ENCODE results near the gene SPSB4.
"Not testable (repeated sequence)": the region's sequence is repeated elsewhere in the genome, so short reads cannot be mapped to it uniquely, and the experiment has no call there.

The SPSB4 gene

GRCh38 chr3:141116721-141117120 lies 65.6 kb downstream of the SPSB4 start:
- DNase-seq (ENCODE audit: low read depth): no peak

DNA sequence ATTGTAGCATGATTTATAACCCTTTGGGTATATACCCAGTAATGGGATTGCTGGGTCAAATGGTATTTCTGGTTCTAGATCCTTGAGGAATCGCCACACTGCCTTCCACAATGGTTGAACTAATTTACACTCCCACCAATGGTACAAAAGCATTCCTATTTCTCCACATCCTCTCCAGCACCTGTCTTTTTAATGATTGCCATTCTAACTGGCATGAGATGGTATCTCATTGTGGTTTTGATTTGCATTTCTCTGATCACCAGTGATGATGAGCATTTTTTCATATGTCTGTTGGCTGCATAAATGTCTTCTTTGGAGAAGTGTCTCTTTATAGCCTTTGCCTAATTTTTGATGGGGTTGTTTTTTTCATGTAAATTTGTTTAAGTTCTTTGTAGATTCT lies 66.8 kb downstream of the SPSB4 start:
- DNase-seq (ENCODE audit: low read depth): not testable (repeated sequence)

- no peak for DNase-seq (ENCODE audit: low read depth)
These were observed 71.4 kb downstream of the SPSB4 start for GRCh38 chr3:141122455-141123030.

DNA sequence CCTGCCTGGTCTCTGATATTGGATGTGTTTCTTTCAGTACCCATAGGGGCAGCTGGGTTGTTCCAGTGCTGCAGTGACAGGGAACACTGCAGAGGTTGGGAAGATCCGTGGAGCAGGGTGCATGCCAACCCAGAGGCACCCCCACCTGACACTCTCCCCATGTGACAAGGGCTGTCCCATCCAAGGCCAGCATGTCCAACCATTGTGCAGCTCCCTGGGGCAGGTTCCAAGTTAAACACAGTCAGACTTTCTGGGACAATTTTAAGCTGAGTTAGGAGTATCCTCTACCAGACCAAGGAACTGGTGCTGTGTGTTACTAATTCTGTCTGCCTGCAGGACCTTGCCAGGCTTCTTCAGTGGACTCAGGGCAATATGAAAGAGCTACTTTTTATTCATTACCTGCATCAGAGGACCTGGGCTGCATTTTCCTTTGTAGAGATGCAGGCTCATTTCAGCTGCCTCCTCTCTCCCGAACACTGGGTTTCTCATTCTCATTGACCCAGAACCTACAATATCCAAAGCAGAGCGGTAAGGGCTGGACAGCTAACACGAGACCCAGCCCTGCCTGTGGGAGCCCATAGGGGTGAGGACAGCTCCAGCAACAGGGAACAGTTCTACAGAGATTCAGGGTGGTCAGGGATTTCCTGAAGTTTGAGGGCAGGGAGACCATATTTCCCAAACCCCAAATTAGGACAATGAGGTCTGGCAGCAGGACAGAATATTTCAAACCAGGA lies 72.7 kb downstream of the SPSB4 start:
- DNase-seq (ENCODE audit: low read depth): no peak

DNA sequence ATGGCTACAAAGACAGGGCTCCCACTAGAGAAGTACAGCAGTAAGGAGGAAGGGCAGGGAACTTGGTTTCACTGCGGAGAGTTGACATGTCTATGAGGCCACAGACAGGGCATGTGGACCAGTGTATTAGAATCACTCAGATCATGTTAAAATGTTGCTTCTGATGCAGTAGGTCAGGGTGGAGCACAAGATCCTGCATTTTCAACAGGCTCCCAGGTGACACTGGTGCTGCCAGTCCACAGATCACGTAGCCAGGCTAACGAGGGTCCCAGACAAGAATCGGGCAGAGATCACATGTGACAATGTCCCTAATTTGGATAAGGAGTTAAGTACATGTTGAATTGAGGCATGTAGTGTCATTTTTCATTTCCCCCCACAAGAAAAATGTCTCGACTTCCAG lies 73.6 kb downstream of the SPSB4 start:
- DNase-seq (ENCODE audit: low read depth): no peak

DNA sequence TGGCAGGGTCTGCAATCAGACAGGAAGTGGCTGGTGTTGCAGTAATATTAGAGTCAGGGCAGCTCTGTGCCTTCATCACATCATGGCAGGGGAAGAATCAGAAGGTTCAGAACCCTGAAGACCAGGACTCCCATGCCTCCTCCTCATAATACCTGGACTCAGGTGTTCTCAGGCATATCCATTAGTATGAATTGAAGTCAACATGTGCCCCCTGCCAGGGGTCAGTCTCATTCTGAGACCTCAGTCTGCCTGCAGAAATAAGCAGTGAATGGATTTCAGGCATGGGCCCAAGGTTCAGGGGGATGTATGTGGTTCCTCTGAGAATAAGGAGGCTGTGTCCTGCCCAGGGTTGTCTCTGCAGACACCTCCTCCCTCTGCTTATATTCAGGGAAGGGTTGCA lies 74.2 kb downstream of the SPSB4 start:
- DNase-seq (ENCODE audit: low read depth): no peak

- DNase-seq (ENCODE audit: low read depth): no peak
These were observed 75.7 kb downstream of the SPSB4 start for GRCh38 chr3:141126661-141127343.

DNA sequence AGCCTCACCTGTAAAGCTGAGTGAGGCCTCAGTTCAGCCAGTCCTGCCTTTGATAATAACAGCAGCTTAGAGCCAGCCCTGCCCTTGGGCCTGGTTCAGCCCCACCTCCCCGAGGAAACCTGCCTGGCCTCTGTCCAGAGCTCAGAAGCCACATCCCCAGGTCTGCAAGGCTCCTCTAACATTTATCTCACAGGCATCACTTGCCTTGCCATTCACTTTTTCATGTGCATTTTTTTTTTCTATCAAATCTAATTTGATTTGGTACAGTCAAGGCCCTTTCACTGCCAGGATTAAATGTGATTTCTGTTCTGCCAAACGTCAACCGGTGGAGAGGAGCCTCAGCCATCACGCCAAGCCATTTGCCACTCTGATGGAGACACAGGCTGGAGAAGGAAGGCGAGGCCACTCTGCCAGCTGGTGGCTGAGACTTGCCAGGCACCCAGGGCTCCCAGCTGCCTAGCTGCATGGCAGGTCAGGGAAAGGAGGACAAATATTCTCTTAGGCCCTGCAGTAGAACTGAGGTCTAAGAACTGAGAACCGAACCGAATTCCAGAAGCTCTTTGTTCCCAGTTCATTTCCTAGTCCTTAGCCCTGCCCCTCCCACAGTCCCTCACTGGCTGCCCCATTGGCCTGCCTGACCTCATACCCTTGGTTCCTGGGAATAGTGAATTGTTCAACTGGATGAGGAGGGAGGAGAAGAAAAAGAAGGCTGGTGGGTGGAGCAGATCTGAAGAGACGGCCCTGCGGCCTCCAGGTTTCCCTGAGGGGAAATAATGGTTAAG lies 76.4 kb downstream of the SPSB4 start:
- no peak for DNase-seq (ENCODE audit: low read depth)

DNA sequence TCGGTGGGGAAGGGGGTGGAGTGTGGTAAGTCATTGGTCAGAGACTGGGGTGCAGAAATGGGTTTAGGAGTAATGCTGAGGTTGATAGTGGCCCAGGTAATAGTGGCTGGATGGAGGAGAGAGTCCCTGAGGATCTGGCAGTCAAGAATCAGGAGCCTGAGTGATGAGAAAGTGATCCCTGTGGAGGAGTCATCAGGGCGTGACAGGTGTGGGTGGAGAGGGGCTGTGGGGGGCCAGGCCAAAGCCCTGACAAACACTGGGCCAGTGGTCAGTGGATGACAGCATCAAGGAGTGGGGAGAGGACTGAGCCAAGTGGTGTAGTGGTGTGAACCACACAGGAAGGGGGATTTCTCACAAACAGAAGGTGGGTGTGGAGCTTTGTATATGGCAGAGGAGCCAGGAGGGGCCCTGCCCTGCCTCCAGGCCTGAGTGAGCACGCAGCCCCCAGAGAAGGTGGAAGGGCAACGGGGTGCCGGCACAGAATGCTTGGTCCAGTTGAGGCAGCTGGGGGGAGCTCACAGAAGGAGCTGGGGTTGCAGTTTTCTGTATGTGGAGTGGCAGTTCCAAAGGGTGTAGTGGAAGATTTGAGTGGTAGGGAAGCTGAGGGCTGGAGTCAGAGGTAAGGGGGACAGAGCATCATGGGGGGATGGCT lies 77.1 kb downstream of the SPSB4 start:
- DNase-seq (ENCODE audit: low read depth): no peak

GRCh38 chr3:141129049-141129448 lies 77.9 kb downstream of the SPSB4 start:
- no peak for DNase-seq (ENCODE audit: low read depth)

- no peak for DNase-seq (ENCODE audit: low read depth)
These were observed 78.4 kb downstream of the SPSB4 start for GRCh38 chr3:141129541-141130011.

- no peak for DNase-seq (ENCODE audit: low read depth)
These were observed 92.4 kb downstream of the SPSB4 start for GRCh38 chr3:141143517-141143916.

DNA sequence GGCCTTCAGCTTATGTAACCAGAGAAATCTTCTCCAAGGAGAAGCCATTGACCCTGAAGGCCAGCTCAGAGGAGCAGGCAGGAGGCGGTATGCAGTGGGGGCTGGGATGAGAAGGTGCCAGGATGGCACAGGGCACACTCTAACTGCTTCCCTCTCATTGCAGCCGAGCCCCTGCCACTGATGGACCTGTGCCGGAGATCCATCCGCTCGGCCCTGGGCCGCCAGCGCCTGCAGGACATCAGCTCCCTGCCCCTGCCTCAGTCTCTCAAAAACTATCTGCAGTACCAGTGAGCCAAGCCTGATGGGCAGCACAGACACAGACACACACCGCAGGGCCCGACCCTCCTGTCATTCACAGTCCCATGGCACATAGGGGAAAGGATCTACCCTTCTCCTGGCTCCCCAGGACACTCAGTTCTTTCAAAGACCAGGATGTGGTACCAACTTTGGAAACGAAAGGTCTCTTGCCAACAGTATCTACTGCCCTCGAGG lies 95.9 kb downstream of the SPSB4 start:
- no peak for DNase-seq (ENCODE audit: low read depth)

DNA sequence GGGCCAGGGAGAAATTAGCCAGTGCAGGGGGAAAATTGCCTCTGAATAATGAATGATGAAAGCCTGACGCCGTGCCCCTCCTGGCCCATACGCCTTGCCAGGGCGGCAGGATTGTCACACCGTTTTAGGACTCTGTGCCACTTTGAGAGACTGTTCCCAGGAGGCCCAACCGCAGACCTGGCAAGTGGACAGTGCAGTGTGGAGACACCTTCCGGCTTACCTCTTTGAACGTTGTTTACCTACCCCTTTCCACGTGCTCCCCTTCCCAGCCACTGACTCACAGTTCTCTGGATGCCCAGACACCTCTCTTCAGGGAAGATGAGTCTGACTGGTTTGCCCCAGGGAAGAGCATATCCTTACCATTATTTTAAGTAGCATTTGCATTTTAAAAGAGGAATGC lies 96.5 kb downstream of the SPSB4 start:
- DNase-seq (ENCODE audit: low read depth): no peak

- no peak for DNase-seq (ENCODE audit: low read depth)
These were observed 97.0 kb downstream of the SPSB4 start for GRCh38 chr3:141148169-141148568.

DNA sequence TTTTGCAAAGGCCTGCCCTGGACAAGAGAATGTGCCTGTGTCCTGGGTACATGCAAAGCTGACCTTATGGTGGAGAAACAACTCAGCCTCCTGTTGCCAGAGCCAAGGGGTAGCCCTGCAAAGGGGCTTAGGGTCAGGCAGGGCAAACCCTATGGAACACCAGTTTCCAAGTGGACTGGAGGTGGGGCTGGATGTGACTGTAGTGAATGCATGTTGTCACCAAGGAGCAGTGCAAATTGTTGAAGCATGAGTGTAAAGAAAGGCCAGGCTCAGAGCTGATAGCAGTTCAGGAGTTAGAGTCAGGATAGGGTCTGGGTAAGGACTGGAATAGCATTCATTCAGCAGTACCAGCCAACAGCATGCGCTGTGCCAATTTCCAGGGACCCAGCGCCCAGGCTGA lies 97.6 kb downstream of the SPSB4 start:
- no peak for DNase-seq (ENCODE audit: low read depth)

- no peak for DNase-seq (ENCODE audit: low read depth)
These were observed 99.1 kb downstream of the SPSB4 start for GRCh38 chr3:141150081-141150830.

- no peak for DNase-seq (ENCODE audit: low read depth)
These were observed 99.8 kb downstream of the SPSB4 start for GRCh38 chr3:141150931-141151330.

DNA sequence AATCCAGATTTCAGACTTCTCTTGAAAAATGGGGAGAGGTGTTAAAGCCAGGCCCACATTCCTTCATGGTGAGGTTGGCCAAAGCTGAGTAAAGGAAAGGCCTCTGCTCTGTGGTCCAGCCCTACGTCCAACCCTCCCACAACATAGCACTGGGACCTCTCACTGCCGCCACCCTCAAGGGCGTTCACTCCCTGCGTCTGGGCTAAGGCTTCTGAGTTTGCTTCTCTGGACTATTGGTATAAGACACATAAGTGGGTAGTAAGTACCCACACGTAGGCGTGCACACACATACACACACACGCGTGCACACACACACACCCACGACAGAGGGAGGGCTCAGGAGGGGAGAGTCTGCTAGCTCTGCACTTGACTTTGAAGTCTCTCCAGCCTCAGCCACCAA lies 100.3 kb downstream of the SPSB4 start:
- no peak for DNase-seq (ENCODE audit: low read depth)

GRCh38 chr3:141152130-141152529 lies 101.0 kb downstream of the SPSB4 start:
- DNase-seq (ENCODE audit: low read depth): no peak
